Measurements from ENCODE around the gene PAIP2. TPM values are rescaled to one million over a fixed set of nuclear protein-coding genes. Genes with fewer than 3 reads are reported as not detected.
A peak's percentile ranks its signal among the peaks of the same experiment; 100 is the strongest.

PAIP2 gene
- total RNA-seq, 2 experiments from 2014 or later: 104 to 110 TPM

DNA sequence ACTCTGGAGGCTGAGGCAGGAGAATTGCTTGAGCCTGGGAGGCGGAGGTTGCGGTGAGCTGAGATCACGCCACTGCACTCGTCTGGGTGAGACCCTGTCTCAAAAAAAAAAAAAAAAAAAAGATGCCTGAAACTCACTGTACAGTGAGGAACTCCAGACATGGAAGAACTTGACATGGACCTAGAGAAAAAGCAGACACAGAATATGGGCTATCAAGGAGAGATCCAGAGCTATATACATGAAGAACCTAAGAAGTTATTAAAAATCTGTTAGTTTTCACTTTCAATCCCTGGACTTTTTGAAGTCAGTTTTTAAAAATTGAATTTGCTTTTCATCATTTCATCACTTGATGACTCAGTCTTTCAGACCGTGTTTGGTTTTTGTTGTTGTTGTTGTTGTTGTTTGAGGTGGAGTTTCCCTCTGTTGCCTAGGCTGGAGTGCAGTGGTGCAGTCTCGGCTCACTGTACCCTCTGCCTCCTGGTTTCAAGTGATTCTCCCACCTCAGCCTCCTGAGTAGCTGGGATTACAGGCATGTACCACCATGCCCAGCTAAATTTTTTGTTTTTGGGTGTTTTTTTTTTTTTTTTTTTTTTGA is 20.3 kb downstream of the PAIP2 start:
- H3K4me1 Mint-ChIP-seq (ENCODE audit: low read depth): peaks cover 15% of the 10 kb centered on the region
- no peak for DNase-seq
- ChIA-PET CTCF (no interaction called here), POLR2A (interaction anchor here (0.6 to 0.7 kb wide), 2 partner anchors 27 to 78 kb away, joined by 4 to 5 read pairs; no protein-coding TSS in a partner anchor)
- no peaks in the 10 kb centered on the region for H3K27me3 Mint-ChIP-seq
- intact Hi-C loops (cut with micrococcal nuclease): no loop called here
- H3K4me3 Mint-ChIP-seq: no peak overlapping the region
- H3K27ac Mint-ChIP-seq: no peak overlapping the region
- no peaks in the 10 kb centered on the region for H3K9me3 Mint-ChIP-seq
- peaks cover 26% of the 10 kb centered on the region for H3K36me3 Mint-ChIP-seq

DNA sequence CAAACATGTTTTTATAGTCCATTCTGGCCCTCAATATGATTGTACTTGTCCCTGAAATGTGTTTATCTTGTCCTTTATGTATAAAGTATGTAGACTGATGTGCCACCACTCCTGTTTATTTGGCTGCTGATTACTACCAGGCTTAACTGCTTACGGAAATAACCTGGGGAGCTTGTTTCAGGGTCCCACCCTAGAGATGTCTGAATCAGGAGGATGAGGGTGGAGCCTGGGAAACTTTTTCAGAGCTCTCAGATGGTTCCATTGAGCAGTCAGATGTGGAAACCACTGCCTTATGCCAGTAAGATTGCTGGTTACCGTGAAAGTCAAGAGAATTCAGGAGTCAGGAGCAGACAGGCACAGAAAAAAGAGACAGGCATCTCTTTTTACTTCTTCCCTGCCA is 22.3 kb downstream of the PAIP2 start:
- H3K27me3 Mint-ChIP-seq: no peaks in the 10 kb centered on the region
- H3K27ac Mint-ChIP-seq: peak overlapping the region; percentile 10
- H3K4me1 Mint-ChIP-seq (ENCODE audit: low read depth): peaks cover 9% of the 10 kb centered on the region
- no peak overlapping the region for H3K4me3 Mint-ChIP-seq
- CTCF ChIA-PET: no interaction called here
- POLR2A ChIA-PET: no interaction called here
- peaks cover 27% of the 10 kb centered on the region for H3K36me3 Mint-ChIP-seq
- intact Hi-C loops (cut with micrococcal nuclease): no loop called here
- H3K9me3 Mint-ChIP-seq: no peaks in the 10 kb centered on the region
- DNase-seq: no peak

DNA sequence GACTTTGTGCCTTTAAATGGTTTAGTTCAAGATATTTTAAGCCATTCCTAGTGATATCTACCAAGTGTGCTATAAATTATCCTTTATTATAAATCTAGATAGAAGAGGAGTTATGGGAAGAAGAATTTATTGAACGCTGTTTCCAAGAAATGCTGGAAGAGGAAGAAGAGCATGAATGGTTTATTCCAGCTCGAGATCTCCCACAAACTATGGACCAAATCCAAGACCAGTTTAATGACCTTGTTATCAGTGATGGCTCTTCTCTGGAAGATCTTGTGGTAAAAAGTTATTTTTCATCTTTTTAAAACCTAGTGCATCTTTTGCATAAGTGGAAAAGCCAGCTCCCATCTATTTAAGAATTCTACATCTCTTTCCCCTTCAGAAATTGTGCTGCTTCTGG is 22.8 kb downstream of the PAIP2 start:
- POLR2A ChIA-PET: no interaction called here
- DNase-seq: no peak

DNA sequence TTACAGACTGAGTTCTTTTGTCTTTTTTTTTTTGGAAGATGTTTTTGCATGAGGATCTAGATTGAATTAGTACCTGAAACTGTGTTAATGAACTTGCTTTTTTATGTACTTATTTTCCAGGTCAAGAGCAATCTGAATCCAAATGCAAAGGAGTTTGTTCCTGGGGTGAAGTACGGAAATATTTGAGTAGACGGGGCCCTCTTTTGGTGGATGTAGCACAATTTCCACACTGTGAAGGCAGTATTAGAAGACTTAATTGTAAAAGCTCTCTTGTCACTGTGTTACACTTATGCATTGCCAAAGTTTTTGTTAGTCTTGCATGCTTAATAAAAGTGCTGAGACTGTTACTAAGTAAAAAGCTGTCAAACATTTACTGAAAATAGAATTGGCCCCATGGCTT is 27.0 kb downstream of the PAIP2 start:
- peaks cover 24% of the 10 kb centered on the region for H3K36me3 Mint-ChIP-seq
- intact Hi-C loops (cut with micrococcal nuclease): no loop called here
- no peaks in the 10 kb centered on the region for H3K9me3 Mint-ChIP-seq
- ChIA-PET POLR2A (no interaction called here), CTCF (interaction anchor here (1.1 kb wide), 1 partner anchor 118 kb away, joined by 3 read pairs; no protein-coding TSS in a partner anchor)
- no peak overlapping the region for H3K27ac Mint-ChIP-seq
- no peak for DNase-seq
- H3K4me3 Mint-ChIP-seq: no peak overlapping the region
- H3K27me3 Mint-ChIP-seq: no peaks in the 10 kb centered on the region
- H3K4me1 Mint-ChIP-seq (ENCODE audit: low read depth): peaks cover 18% of the 10 kb centered on the region

More for the DNA sequence above, 22.8 kb downstream of the PAIP2 start:
- intact Hi-C loops (cut with micrococcal nuclease): no loop called here
- Mint-ChIP-seq H3K4me3 (no peak overlapping the region), H3K4me1 (ENCODE audit: low read depth) (peaks cover 9% of the 10 kb centered on the region), H3K27ac (no peak overlapping the region), H3K36me3 (peaks cover 27% of the 10 kb centered on the region), H3K9me3 (no peaks in the 10 kb centered on the region), H3K27me3 (no peaks in the 10 kb centered on the region)
- CTCF ChIA-PET: no interaction called here

DNA sequence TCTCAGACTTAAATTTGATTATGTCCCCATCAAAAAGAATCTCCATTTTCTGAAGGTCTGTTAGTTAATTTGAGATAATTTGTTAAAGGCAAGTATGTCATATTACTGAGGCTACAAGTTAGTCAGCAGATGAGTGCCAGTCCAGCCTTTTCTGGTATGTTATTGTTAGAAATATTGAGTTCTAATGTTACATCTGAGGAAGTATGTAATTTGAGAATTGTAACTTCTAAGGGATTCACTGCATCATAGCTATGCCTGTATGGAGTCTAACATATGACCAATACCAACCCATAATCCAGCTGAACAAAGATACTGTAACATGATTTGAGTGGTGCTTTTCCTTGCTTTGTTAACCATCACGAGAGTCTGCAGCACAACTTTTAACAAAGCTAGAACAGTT is 27.5 kb downstream of the PAIP2 start:
- DNase-seq: no peak
- ChIA-PET CTCF (interaction anchor here (1.1 kb wide), 1 partner anchor 118 kb away, joined by 3 read pairs; no protein-coding TSS in a partner anchor), POLR2A (no interaction called here)
- intact Hi-C loops (cut with micrococcal nuclease): no loop called here
- H3K4me1 Mint-ChIP-seq (ENCODE audit: low read depth): peaks cover 13% of the 10 kb centered on the region
- peaks cover 19% of the 10 kb centered on the region for H3K36me3 Mint-ChIP-seq
- no peaks in the 10 kb centered on the region for H3K27me3 Mint-ChIP-seq
- H3K4me3 Mint-ChIP-seq: no peak overlapping the region
- H3K9me3 Mint-ChIP-seq: no peaks in the 10 kb centered on the region
- H3K27ac Mint-ChIP-seq: no peak overlapping the region

DNA sequence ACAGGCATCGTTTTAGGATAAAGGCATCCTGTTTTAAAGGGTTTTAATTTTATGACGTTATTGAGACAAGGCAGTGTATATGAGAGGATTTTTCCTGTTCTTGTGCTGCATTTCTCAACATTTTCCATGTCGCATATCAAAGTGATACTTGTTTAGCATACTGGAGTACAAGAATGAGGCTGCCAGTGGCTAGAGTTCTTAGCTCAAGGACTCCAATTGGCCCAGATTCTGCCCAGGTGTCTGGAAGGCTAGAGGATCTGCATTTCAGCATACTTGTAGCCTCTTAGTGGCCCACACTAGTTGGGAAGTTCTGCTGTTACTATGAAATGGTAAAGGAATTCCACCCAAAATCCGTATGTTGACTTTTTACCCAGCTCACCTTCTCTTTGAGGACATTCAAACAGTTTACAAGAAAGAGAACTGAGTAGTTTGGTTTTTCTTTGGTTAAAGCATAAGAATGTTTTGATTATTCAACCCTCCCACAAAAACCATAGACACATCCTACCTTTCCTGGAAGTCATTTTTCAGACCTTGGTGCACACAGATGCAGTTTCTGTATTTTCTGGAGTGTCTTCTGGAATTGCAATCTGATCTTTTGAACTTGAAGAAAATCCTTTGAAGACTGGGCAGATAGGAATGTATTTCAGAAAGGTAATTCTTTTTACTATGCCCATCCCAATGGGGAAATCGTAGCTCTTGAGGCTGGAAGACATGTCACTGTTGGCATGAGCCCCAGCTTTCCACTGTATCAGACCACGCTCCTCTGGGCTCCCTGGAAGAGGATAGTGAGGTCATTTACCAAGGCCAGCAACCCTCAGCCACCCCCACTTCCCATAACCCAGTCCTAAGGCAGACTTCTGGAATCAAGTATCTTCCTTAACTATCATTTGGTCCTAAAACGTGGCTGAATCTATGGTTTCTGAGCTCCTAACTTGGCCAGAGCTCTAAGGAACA is 30.1 kb downstream of the PAIP2 start:
- no peak for DNase-seq
- ChIA-PET POLR2A (interaction anchor here (1.0 kb wide), 2 partner anchors 20 to 42 kb away, joined by 3 to 5 read pairs; no protein-coding TSS in a partner anchor), CTCF (interaction anchor here (0.6 to 1.1 kb wide), 3 partner anchors 31 to 79 kb away, joined by 3 read pairs; no protein-coding TSS in a partner anchor)
- no peaks in the 10 kb centered on the region for H3K9me3 Mint-ChIP-seq
- peaks cover 13% of the 10 kb centered on the region for H3K4me1 Mint-ChIP-seq (ENCODE audit: low read depth)
- H3K27ac Mint-ChIP-seq: peak overlapping the region; percentile 19
- no peaks in the 10 kb centered on the region for H3K27me3 Mint-ChIP-seq
- intact Hi-C loops (cut with micrococcal nuclease): no loop called here
- H3K4me3 Mint-ChIP-seq: no peak overlapping the region
- H3K36me3 Mint-ChIP-seq: peaks cover 6% of the 10 kb centered on the region

DNA sequence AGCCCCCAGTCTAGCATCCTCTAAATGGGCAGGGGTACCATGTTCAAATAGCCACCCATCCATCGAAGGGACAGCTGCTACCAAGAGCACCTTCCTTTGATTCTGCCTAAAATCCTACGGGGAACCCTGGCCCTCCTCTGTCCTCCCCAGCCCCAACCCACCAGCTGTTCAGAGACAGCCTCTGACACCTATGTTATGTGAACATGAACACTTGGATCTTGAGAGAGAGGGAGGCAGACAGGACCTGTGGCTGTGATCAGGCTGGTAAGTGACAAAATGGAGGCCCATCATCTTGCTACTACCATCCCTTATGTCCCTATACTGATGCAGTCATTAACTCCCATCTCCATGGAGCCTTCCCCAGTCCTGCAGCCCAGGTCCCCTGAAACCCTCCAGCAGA is 33.3 kb downstream of the PAIP2 start:
- peaks cover 13% of the 10 kb centered on the region for H3K4me1 Mint-ChIP-seq (ENCODE audit: low read depth)
- no peaks in the 10 kb centered on the region for H3K9me3 Mint-ChIP-seq
- no peaks in the 10 kb centered on the region for H3K27me3 Mint-ChIP-seq
- peaks cover 1% of the 10 kb centered on the region for H3K36me3 Mint-ChIP-seq
- POLR2A ChIA-PET: interaction anchor here (1.3 to 1.5 kb wide), 2 partner anchors 10 to 15 kb away, joined by 3 to 5 read pairs; partner anchors contain the start of gene MZB1
- CTCF ChIA-PET: interaction anchor here (1.6 kb wide), 1 partner anchor 124 kb away, joined by 3 read pairs; no protein-coding TSS in a partner anchor
- H3K4me3 Mint-ChIP-seq: no peak overlapping the region
- intact Hi-C loops (cut with micrococcal nuclease): no loop called here
- no peak for DNase-seq
- H3K27ac Mint-ChIP-seq: no peak overlapping the region

DNA sequence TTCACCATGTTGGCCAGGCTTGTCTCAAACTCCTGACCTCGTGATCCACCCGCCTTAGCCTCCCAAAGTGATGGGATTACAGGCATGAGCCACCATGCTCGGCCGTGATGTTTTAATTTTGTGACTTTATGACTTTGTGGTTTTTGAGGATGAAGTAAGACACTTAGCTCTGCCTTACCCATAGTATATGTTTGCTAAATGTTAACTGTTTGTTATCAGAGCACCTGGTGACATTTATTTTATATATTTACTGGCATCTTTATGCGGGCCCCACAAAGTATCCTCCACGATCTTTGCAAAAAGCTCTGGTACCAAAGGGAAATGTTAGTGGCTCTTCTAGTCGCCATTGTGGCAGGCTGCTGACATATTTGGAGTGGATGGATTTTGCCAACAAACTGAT is 34.7 kb downstream of the PAIP2 start:
- ChIA-PET CTCF (interaction anchor here (1.9 kb wide), 1 partner anchor 16 kb away, joined by 6 read pairs; no protein-coding TSS in a partner anchor), POLR2A (no interaction called here)
- intact Hi-C loops (cut with micrococcal nuclease): no loop called here
- H3K36me3 Mint-ChIP-seq: no peaks in the 10 kb centered on the region
- DNase-seq: no peak
- H3K4me1 Mint-ChIP-seq (ENCODE audit: low read depth): peaks cover 9% of the 10 kb centered on the region
- H3K27ac Mint-ChIP-seq: no peak overlapping the region
- no peaks in the 10 kb centered on the region for H3K9me3 Mint-ChIP-seq
- H3K27me3 Mint-ChIP-seq: no peaks in the 10 kb centered on the region
- H3K4me3 Mint-ChIP-seq: no peak overlapping the region

DNA sequence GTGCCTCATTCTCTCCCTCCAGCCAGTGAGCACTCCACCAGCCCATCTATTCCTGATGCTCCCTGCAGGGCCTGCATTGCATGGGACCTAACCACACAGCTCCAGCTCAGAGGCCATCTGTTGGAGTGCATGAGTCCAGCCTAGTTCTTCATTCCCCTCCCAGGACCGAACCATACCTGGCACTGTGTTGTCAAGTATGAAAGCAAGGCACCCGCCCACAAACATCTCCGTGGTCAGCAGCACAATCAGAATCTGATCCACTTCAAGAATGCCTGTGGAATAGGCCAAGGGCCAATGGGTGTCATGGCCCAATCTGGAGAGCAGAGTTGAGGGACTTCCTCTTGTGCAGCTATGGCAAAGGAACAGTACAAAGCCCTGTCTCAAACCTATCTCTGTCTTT is 35.6 kb downstream of the PAIP2 start:
- POLR2A ChIA-PET: no interaction called here
- intact Hi-C loops (cut with micrococcal nuclease): no loop called here
- no peaks in the 10 kb centered on the region for H3K36me3 Mint-ChIP-seq

DNA sequence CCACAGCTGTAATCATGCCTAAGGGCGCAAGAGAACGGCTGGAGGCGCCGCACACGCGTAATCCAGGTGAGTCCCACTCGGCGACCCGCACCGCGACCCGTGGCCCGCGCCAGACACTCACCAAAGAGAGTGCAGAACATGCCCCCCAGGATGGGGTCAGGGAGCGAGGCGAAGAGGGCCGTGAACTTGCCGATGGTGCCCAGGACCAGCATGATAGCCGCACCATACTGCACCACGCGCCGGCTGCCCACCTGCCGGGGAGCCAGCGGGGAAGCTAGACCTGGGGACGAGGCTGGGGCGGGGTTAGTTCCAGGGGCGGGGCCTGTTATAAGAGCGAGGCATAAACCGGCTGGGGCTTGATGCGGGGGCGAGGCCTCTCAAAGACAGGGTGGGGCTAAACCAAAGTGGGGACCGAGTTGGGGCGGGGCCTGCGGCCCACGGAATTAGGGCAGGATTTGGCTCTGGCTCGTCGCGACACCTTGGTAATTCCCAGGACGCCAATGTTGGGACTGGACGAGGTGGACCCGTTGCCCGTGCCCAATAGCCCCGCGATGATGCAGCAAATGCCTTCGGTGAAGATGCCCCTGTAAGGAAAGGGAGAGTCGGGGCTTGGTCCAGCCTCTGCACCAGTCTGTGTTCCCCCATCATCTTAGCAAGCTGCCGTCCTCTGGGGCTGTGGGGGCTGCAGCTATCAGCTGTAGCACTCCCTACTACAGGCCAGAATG is 36.6 kb downstream of the PAIP2 start:
- Mint-ChIP-seq H3K36me3 (no peaks in the 10 kb centered on the region), H3K4me3 (no peak overlapping the region), H3K9me3 (no peaks in the 10 kb centered on the region), H3K27ac (no peak overlapping the region), H3K27me3 (no peaks in the 10 kb centered on the region), H3K4me1 (ENCODE audit: low read depth) (no peaks in the 10 kb centered on the region)
- ChIA-PET CTCF (no interaction called here), POLR2A (no interaction called here)
- DNase-seq: no peak
- intact Hi-C loops (cut with micrococcal nuclease): no loop called here

More for the DNA sequence above, 35.6 kb downstream of the PAIP2 start:
- Mint-ChIP-seq H3K9me3 (no peaks in the 10 kb centered on the region), H3K27ac (no peak overlapping the region), H3K4me1 (ENCODE audit: low read depth) (peaks cover under 1% of the 10 kb centered on the region), H3K4me3 (no peak overlapping the region), H3K27me3 (no peaks in the 10 kb centered on the region)
- CTCF ChIA-PET: interaction anchor here (1.9 kb wide), 1 partner anchor 15 kb away, joined by 6 read pairs; no protein-coding TSS in a partner anchor
- no peak for DNase-seq

DNA sequence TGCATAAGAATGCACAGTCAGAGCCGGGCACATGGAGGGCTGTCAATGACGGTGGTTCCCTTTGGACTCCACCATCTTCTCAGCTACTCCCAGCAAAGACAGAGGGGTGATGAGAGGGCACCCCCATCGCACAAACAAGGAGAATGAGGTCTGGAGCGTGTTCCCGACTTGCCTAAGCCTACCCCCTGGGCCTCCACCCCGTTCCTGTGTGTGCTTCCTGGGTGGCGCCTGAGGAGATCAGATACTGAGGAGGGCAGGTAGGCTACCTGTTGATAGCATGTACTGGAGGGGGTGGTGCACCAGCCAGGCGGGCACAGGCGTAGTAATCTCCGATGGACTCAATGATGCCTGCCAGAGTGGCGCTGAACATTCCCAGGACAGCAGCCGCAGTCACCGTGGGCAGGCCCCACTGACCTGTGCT is 37.3 kb downstream of the PAIP2 start:
- DNase-seq: no peak
- no peaks in the 10 kb centered on the region for H3K36me3 Mint-ChIP-seq
- H3K27me3 Mint-ChIP-seq: no peaks in the 10 kb centered on the region
- intact Hi-C loops (cut with micrococcal nuclease): no loop called here
- CTCF ChIA-PET: no interaction called here
- H3K4me1 Mint-ChIP-seq (ENCODE audit: low read depth): no peaks in the 10 kb centered on the region
- POLR2A ChIA-PET: no interaction called here
- H3K4me3 Mint-ChIP-seq: no peak overlapping the region
- H3K9me3 Mint-ChIP-seq: no peaks in the 10 kb centered on the region
- no peak overlapping the region for H3K27ac Mint-ChIP-seq
